ENCODE measurements around the gene AP3D1.

Gene AP3D1

GRCh38 chr19:2084993-2085720 is 66.2 kb downstream of the AP3D1 start:
- no peak for DNase-seq (ENCODE audit: low spot score)

- DNase-seq (ENCODE audit: low spot score): no peak
These were observed 68.1 kb downstream of the AP3D1 start for GRCh38 chr19:2083174-2083854.

- no peak for DNase-seq (ENCODE audit: low spot score)
These were observed 69.2 kb downstream of the AP3D1 start for GRCh38 chr19:2081873-2082810.

GRCh38 chr19:2080336-2080988 is 70.9 kb downstream of the AP3D1 start:
- no peak for DNase-seq (ENCODE audit: low spot score)

GRCh38 chr19:2079865-2080301 is 71.5 kb downstream of the AP3D1 start:
- DNase-seq (ENCODE audit: low spot score): no peak

- no peak for DNase-seq (ENCODE audit: low spot score)
These were observed 72.1 kb downstream of the AP3D1 start for GRCh38 chr19:2079076-2079864.

GRCh38 chr19:2077833-2078619 is 73.3 kb downstream of the AP3D1 start:
- no peak for DNase-seq (ENCODE audit: low spot score)

- DNase-seq (ENCODE audit: low spot score): no peak
These were observed 74.0 kb downstream of the AP3D1 start for GRCh38 chr19:2077398-2077797.

- DNase-seq (ENCODE audit: low spot score): no peak
These were observed 74.8 kb downstream of the AP3D1 start for GRCh38 chr19:2076526-2076944.

GRCh38 chr19:2072757-2073551 is 78.4 kb downstream of the AP3D1 start:
- no peak for DNase-seq (ENCODE audit: low spot score)

GRCh38 chr19:2070986-2071673 is 80.2 kb downstream of the AP3D1 start:
- DNase-seq (ENCODE audit: low spot score): no peak

GRCh38 chr19:2070436-2070827 is 80.9 kb downstream of the AP3D1 start:
- DNase-seq (ENCODE audit: low spot score): no peak

- no peak for DNase-seq (ENCODE audit: low spot score)
These were observed 86.4 kb downstream of the AP3D1 start for GRCh38 chr19:2064788-2065524.

GRCh38 chr19:2064395-2064787 is 87.0 kb downstream of the AP3D1 start:
- DNase-seq (ENCODE audit: low spot score): no peak

- no peak for DNase-seq (ENCODE audit: low spot score)
These were observed 87.5 kb downstream of the AP3D1 start for GRCh38 chr19:2063824-2064223.

GRCh38 chr19:2062770-2063169 is 88.6 kb downstream of the AP3D1 start:
- DNase-seq (ENCODE audit: low spot score): no peak

GRCh38 chr19:2062389-2062729 is 89.0 kb downstream of the AP3D1 start:
- no peak for DNase-seq (ENCODE audit: low spot score)

All from LoVo (cell line).